ENCODE results near the gene VWA8. TPM values are rescaled to one million over a fixed set of nuclear protein-coding genes. Genes with fewer than 3 reads are reported as not detected.
"Not testable (repeated sequence)": the region's sequence is repeated elsewhere in the genome, so short reads cannot be mapped to it uniquely, and the experiment has no call there.

VWA8 gene
- total RNA-seq, 1 experiment from 2014 or later = 22.6 TPM

DNA sequence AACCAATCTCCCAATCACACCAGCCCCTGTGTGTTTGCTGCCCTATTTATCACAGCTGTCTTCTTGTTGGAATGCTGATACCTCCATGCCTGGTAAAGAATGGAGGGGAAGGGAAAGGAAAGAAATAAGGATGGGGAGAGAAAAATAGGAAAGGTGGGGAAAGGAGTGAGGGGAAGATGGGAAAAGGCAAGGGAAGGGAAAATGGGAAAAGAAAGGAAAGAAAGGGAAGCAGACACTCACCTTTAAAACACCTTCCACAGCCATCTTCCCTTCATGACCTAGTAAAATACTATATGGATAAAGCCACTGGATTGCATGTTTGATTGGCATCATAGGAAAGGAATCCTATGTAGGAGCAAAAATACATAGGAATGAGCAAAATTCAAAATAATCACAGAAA, 77.8 kb downstream of the VWA8 start:
- H3K4me1 ChIP-seq (ENCODE audit: control insufficient read depth in 1 of 2, insufficient read depth in 2 of 2, low read length in 2 of 2) = no peaks in the 10 kb centered on the region
- CTCF ChIA-PET = no interaction called here
- intact Hi-C loops (cut with micrococcal nuclease) = no loop called here
- DNase-seq (ENCODE audit: low read depth, low spot score) (no peak), ATAC-seq (no peak)
- no peaks in the 10 kb centered on the region for H3K9me3 ChIP-seq (ENCODE audit: control insufficient read depth in 1 of 2, insufficient read depth in 1 of 2, low read depth in 1 of 2, low read length in 2 of 2)
- no peaks in the 10 kb centered on the region for H4K20me1 ChIP-seq (ENCODE audit: insufficient read depth)
- H3K4me3 ChIP-seq (replicated peaks in 1 of 2; ENCODE audit: low read depth in 1 of 2, low read length in 2 of 2) = no peak overlapping the region
- BruUV-seq (replicated peaks) = no TSS peak
- TF ChIP-seq, protein P1, sequence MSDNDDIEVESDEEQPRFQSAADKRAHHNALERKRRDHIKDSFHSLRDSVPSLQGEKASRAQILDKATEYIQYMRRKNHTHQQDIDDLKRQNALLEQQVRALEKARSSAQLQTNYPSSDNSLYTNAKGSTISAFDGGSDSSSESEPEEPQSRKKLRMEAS (IDR thresholded peaks at IDR 0.05) = no peak
- TF ChIP-seq POLR2AphosphoS5 (IDR thresholded peaks at IDR 0.05; ENCODE audit: low read depth, low read length) = no peak
- no peaks in the 10 kb centered on the region for H3K79me2 ChIP-seq (ENCODE audit: insufficient read depth, low read length)
- POLR2A ChIA-PET = no interaction called here
- H3K27ac ChIP-seq (ENCODE audit: low read depth, low read length) = no peak overlapping the region
- RAD21 ChIA-PET (ENCODE audit: low non-redundant PET in 1 of 2, low total read pairs in 2 of 2, uncharacterized antibody in 2 of 2, unreplicated experiment in 2 of 2) = no interaction called here
- H3K9ac ChIP-seq (ENCODE audit: low read length) = no peak overlapping the region
- no peaks in the 10 kb centered on the region; the same call in 1 of the 2 replicates for H3K9me2 ChIP-seq (ENCODE audit: insufficient read depth)
- H3K4me2 ChIP-seq (ENCODE audit: low read length) = no peak overlapping the region
- H2AFZ ChIP-seq (ENCODE audit: low read depth, low read length, poor library complexity, severe bottlenecking) = no peak overlapping the region
- no peaks in the 10 kb centered on the region for H3K27me3 ChIP-seq (ENCODE audit: insufficient read depth, low read length)
- H3K36me3 ChIP-seq (ENCODE audit: control insufficient read depth in 1 of 2, insufficient read depth in 2 of 2, low read length in 2 of 2) = peaks cover 0 to 21% of the 10 kb centered on the region in 2 experiments; a peak in 3 of 4 replicates

DNA sequence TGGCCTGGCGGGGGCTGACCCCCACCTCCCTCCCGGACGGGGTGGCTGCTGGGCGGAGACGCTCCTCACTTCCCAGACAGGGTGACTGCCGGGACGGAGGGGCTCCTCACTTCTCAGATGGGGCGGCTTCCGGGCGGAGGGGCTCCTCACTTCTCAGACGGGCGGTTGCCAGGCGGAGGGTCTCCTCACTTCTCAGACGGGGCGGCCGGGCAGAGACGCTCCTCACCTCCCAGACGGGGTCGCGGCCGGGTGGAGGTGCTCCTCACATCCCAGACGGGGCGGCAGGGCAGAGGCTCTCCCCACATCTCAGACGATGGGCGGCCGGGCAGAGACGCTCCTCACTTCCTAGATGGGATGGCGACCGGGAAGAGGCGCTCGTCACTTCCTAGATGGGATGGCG, 79.0 kb downstream of the VWA8 start:
- H4K20me1 ChIP-seq (ENCODE audit: insufficient read depth); BruUV-seq (replicated peaks); CTCF ChIA-PET; H3K4me1 ChIP-seq (ENCODE audit: control insufficient read depth in 1 of 2, insufficient read depth in 2 of 2, low read length in 2 of 2); RAD21 ChIA-PET (ENCODE audit: low non-redundant PET in 1 of 2, low total read pairs in 2 of 2, uncharacterized antibody in 2 of 2, unreplicated experiment in 2 of 2); H3K4me3 ChIP-seq (replicated peaks in 1 of 2; ENCODE audit: low read depth in 1 of 2, low read length in 2 of 2); POLR2A ChIA-PET; ATAC-seq; H3K9me3 ChIP-seq (ENCODE audit: control insufficient read depth in 1 of 2, insufficient read depth in 1 of 2, low read depth in 1 of 2, low read length in 2 of 2); H3K27ac ChIP-seq (ENCODE audit: low read depth, low read length); H3K9ac ChIP-seq (ENCODE audit: low read length); H3K79me2 ChIP-seq (ENCODE audit: insufficient read depth, low read length); intact Hi-C loops (cut with micrococcal nuclease); H3K27me3 ChIP-seq (ENCODE audit: insufficient read depth, low read length); H2AFZ ChIP-seq (ENCODE audit: low read depth, low read length, poor library complexity, severe bottlenecking); DNase-seq (ENCODE audit: low read depth, low spot score); H3K9me2 ChIP-seq (ENCODE audit: insufficient read depth); H3K4me2 ChIP-seq (ENCODE audit: low read length): not testable (repeated sequence)
- peaks cover 0 to 21% of the 10 kb centered on the region in 2 experiments; a peak in 3 of 4 replicates for H3K36me3 ChIP-seq (ENCODE audit: control insufficient read depth in 1 of 2, insufficient read depth in 2 of 2, low read length in 2 of 2)

DNA sequence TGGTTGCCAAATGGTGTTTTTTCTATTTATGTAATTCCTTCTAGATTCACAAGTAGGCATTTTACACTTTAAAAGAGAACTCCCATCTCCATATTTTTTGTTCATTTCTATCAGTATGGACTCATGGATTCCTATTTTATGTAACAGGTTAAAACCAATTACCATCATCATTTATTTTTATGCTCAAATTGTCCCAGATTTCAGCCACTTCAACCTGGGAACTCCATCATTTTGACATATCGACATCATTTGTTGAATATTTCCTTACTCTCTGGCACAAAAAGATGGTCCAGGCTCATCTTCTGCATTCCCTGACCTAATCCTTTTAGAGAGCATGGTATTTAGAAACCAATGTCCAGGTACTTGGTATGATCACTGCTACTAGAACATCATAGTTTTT, 79.9 kb downstream of the VWA8 start:
- no peak overlapping the region for H2AFZ ChIP-seq (ENCODE audit: low read depth, low read length, poor library complexity, severe bottlenecking)
- peaks cover 0 to 21% of the 10 kb centered on the region in 2 experiments; a peak in 3 of 4 replicates for H3K36me3 ChIP-seq (ENCODE audit: control insufficient read depth in 1 of 2, insufficient read depth in 2 of 2, low read length in 2 of 2)
- H3K9me3 ChIP-seq (ENCODE audit: control insufficient read depth in 1 of 2, insufficient read depth in 1 of 2, low read depth in 1 of 2, low read length in 2 of 2) = no peaks in the 10 kb centered on the region
- H3K27ac ChIP-seq (ENCODE audit: low read depth, low read length) = no peak overlapping the region
- H3K9me2 ChIP-seq (ENCODE audit: insufficient read depth) = no peaks in the 10 kb centered on the region; the same call in 1 of the 2 replicates
- H3K79me2 ChIP-seq (ENCODE audit: insufficient read depth, low read length) = no peaks in the 10 kb centered on the region
- CTCF ChIA-PET = no interaction called here
- RAD21 ChIA-PET (ENCODE audit: low non-redundant PET in 1 of 2, low total read pairs in 2 of 2, uncharacterized antibody in 2 of 2, unreplicated experiment in 2 of 2) = no interaction called here
- H3K9ac ChIP-seq (ENCODE audit: low read length) = no peak overlapping the region
- H3K4me1 ChIP-seq (ENCODE audit: control insufficient read depth in 1 of 2, insufficient read depth in 2 of 2, low read length in 2 of 2) = no peaks in the 10 kb centered on the region
- no peak for DNase-seq (ENCODE audit: low read depth, low spot score)
- intact Hi-C loops (cut with micrococcal nuclease) = no loop called here
- ATAC-seq = no peak
- POLR2A ChIA-PET = no interaction called here
- H3K27me3 ChIP-seq (ENCODE audit: insufficient read depth, low read length) = no peaks in the 10 kb centered on the region
- H3K4me3 ChIP-seq (replicated peaks in 1 of 2; ENCODE audit: low read depth in 1 of 2, low read length in 2 of 2) = no peak overlapping the region
- no TSS peak for BruUV-seq (replicated peaks)
- no peak overlapping the region for H3K4me2 ChIP-seq (ENCODE audit: low read length)
- H4K20me1 ChIP-seq (ENCODE audit: insufficient read depth) = no peaks in the 10 kb centered on the region
- TF ChIP-seq POLR2AphosphoS5 (IDR thresholded peaks at IDR 0.05; ENCODE audit: low read depth, low read length) (no peak), SRF (IDR thresholded peaks at IDR 0.05; ENCODE audit: low read depth) (no peak), JUND (IDR thresholded peaks at IDR 0.05) (no peak), EZH2phosphoT487 (IDR thresholded peaks at IDR 0.05; ENCODE audit: borderline replicate concordance) (no peak), EZH2 (IDR thresholded peaks at IDR 0.05) (no peak), TCF7L2 (IDR thresholded peaks at IDR 0.05; ENCODE audit: borderline replicate concordance, extremely low read depth, insufficient read depth, insufficient read length) (no peak), ZFX (IDR thresholded peaks at IDR 0.05) (no peak), RAD21 (IDR thresholded peaks at IDR 0.05; ENCODE audit: low read depth) (no peak), SP1 (IDR thresholded peaks at IDR 0.05; ENCODE audit: low read depth) (no peak), FOSL1 (IDR thresholded peaks at IDR 0.05; ENCODE audit: low read depth) (no peak), ELF1 (IDR thresholded peaks at IDR 0.05; ENCODE audit: borderline replicate concordance, low read depth) (no peak), YY1 (IDR thresholded peaks at IDR 0.05; ENCODE audit: extremely low read depth, insufficient replicate concordance, low read depth, low read length) (no peak), POLR2A (IDR thresholded peaks at IDR 0.05; ENCODE audit: borderline replicate concordance, extremely low read depth, insufficient read depth, insufficient read length) (no peak)

All from HCT116 (cell line).